Smooth muscle cell (in vitro differentiated cells): ENCODE results near the gene SLC12A8. TPM values are rescaled to one million over a fixed set of nuclear protein-coding genes. Genes with fewer than 3 reads are reported as not detected.

Experiments
- DNase-seq: peaks from one replicate; lab custom pipeline; 2025; ENCODE audit not compliant: unreplicated experiment; lab: John Stamatoyannopoulos, UW
- H2AFZ ChIP-seq: fragments of 200-600 bp; sonication (generic); 2 replicates; pipeline ENCODE4 v1.6.0; 2016; ENCODE audit warnings: antibody characterized with exemption, low read depth, mild to moderate bottlenecking
- H3F3A ChIP-seq: fragments of 200-600 bp; sonication (generic); 2 replicates; pipeline ENCODE4 v1.6.0; 2017; ENCODE audit warnings: antibody characterized with exemption, low read depth
- H3K27ac ChIP-seq: fragments of 200-600 bp; sonication (generic); 2 replicates; pipeline ENCODE4 v1.5.1; 2016; ENCODE audit warnings: low read depth, mild to moderate bottlenecking
- H3K27me3 ChIP-seq: fragments of 200-600 bp; sonication (generic); 2 replicates; pipeline ENCODE4 v1.6.1; 2016; ENCODE audit warnings: low read depth, mild to moderate bottlenecking
- H3K36me3 ChIP-seq: fragments of 200-600 bp; sonication (generic); 2 replicates; pipeline ENCODE4 v1.5.1; 2016; ENCODE audit warnings: low read depth
- H3K4me1 ChIP-seq: fragments of 200-600 bp; sonication (generic); 2 replicates; pipeline ENCODE4 v1.5.1; 2016; ENCODE audit warnings: low read depth
- H3K4me2 ChIP-seq: fragments of 200-600 bp; sonication (generic); 2 replicates; pipeline ENCODE4 v1.6.0; 2016; ENCODE audit warnings: mild to moderate bottlenecking
- H3K4me3 ChIP-seq: fragments of 200-600 bp; sonication (generic); 2 replicates; pipeline ENCODE4 v1.5.1; 2016; ENCODE audit warnings: mild to moderate bottlenecking
- H3K79me2 ChIP-seq: fragments of 200-600 bp; sonication (generic); 2 replicates; pipeline ENCODE4 v1.6.0; 2016; ENCODE audit warnings: low read depth, mild to moderate bottlenecking
- H3K9ac ChIP-seq: fragments of 200-600 bp; sonication (generic); 2 replicates; pipeline ENCODE4 v1.6.0; 2016; ENCODE audit warnings: low read depth
- H3K9me3 ChIP-seq: fragments of 200-600 bp; sonication (generic); replicated peaks from 2 replicates; pipeline ENCODE4 v1.5.1; 2016; ENCODE audit warnings: low read depth
- H4K20me1 ChIP-seq: fragments of 200-600 bp; sonication (generic); 2 replicates; pipeline ENCODE4 v1.6.0; 2016; ENCODE audit warnings: low read depth
- CTCF ChIP-seq: fragments of 200-600 bp; sonication (generic); IDR thresholded peaks from 2 replicates; pipeline ENCODE4 v1.5.1; 2017; ENCODE audit warnings: borderline replicate concordance, mild to moderate bottlenecking, antibody characterized with exemption; ENCODE audit not compliant: insufficient read depth, poor library complexity, severe bottlenecking
- WGBS: methylation state at CpG from one replicate; pipeline ENCODE4 v1.1.7; 2016; ENCODE audit warnings: low lambda C conversion rate; 5-methylcytosine and 5-hydroxymethylcytosine counted together
- polyA plus RNA-seq: library from polyadenylated mRNA; unstranded; fragments of >200 nt; fragmentation: Nextera tagmentation; extraction: Ambion mirVana; gene quantifications from 2 replicates; pipeline ENCODE4 v1.2.1, GENCODE V29; 2016
- total RNA-seq: library from RNA; depleted of rRNA; stranded (reverse); fragments of >200 nt; gene quantifications from 2 replicates; pipeline ENCODE4 v1.2.3, GENCODE V29; 2014

The SLC12A8 gene
- total and polyA plus RNA-seq, 2 experiments from 2014 or later, result 28.5 to 54.3 TPM

DNA sequence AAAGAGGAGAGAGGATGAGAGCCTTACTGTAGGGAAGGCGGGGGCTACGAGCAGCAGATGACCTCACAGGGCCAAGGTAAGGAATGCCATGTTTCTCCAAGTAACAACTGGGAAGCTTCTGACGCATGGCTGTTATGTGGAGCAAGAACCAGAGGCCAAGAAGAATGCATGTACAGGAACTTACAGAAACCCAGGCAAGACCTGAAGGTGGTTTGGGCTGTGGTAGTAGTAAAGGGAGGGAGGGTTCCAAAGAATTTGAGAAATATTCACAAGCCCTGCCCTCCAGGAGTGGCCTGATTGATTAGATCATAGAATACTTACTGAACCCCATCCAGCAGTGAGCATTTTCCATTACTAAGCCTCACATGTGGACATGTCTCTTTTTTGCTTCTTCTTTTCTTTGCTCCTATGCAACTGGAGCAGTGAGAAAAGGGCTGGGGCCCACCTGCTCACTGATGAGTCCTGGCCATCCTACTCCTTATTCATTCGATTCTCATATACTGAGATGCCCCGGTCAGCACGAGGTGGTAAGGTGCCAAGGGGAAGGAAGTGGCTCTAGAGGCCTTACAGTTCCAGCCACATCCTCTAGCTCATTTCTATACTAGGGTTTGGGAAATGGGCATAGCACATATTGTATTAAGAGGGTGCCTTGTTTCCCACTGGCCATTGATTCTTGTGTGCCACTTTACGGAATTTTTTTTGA is 8.3 kb upstream of the SLC12A8 start:
- H3K4me3 ChIP-seq, result no peak overlapping the region
- no peak overlapping the region for H3K4me2 ChIP-seq
- no peaks in the 10 kb centered on the region for H3K36me3 ChIP-seq
- DNase-seq, result no peak
- no peak overlapping the region for H3K9ac ChIP-seq
- no peaks in the 10 kb centered on the region for H3F3A ChIP-seq
- no peak overlapping the region for H2AFZ ChIP-seq
- H4K20me1 ChIP-seq, result no peaks in the 10 kb centered on the region
- TF ChIP-seq CTCF, result no peak
- no peak overlapping the region for H3K27ac ChIP-seq
- no peaks in the 10 kb centered on the region for H3K79me2 ChIP-seq
- 89% methylated on average over 7 of the region's 7 CpGs for WGBS
- peaks cover 3% of the 10 kb centered on the region for H3K4me1 ChIP-seq
- no peaks in the 10 kb centered on the region for H3K27me3 ChIP-seq
- no peaks in the 10 kb centered on the region for H3K9me3 ChIP-seq

GRCh38 chr3:125220183-125220582 is 7.6 kb upstream of the SLC12A8 start:
- Histone ChIP-seq H3K79me2 (no peaks in the 10 kb centered on the region), H3F3A (no peaks in the 10 kb centered on the region), H3K9ac (no peak overlapping the region), H4K20me1 (no peaks in the 10 kb centered on the region), H3K4me2 (no peak overlapping the region), H3K36me3 (no peaks in the 10 kb centered on the region), H3K4me1 (peaks cover 3% of the 10 kb centered on the region), H3K9me3 (no peaks in the 10 kb centered on the region), H3K4me3 (no peak overlapping the region), H3K27ac (no peak overlapping the region), H3K27me3 (no peaks in the 10 kb centered on the region), H2AFZ (no peak overlapping the region)
- 91% methylated on average over 10 of the region's 10 CpGs for WGBS
- TF ChIP-seq CTCF, result no peak
- no peak for DNase-seq

DNA sequence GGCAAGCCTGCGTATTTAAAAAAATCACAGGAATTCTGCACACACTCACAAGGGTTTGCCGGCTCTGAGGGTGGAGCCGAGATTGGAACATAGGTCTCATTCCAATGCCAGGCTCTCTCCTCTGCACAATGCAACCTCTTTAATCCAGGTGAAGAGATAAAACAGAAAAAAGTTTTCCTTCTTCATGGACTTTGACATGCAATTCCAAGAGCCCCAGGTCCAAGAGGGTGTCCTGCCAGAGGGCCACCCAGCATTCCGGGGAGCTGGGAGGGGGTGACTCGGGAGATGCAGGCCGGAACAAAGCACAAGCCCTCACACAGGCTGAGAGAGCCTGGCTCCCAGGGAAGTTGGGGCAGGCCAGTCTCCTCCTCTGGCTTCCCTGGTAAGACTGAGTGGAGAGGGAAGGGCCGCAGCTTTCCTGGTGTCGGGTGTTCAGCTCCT is 6.7 kb upstream of the SLC12A8 start:
- H3F3A ChIP-seq, result no peaks in the 10 kb centered on the region
- no peak for DNase-seq
- WGBS, result 80% methylated on average over 8 of the region's 8 CpGs
- no peak for TF ChIP-seq CTCF
- no peak overlapping the region for H3K4me2 ChIP-seq
- H3K4me1 ChIP-seq, result peaks cover 3% of the 10 kb centered on the region
- H3K9me3 ChIP-seq, result no peaks in the 10 kb centered on the region
- no peaks in the 10 kb centered on the region for H3K27me3 ChIP-seq
- H3K27ac ChIP-seq, result no peak overlapping the region
- H3K36me3 ChIP-seq, result no peaks in the 10 kb centered on the region
- no peak overlapping the region for H2AFZ ChIP-seq
- H3K9ac ChIP-seq, result no peak overlapping the region
- no peaks in the 10 kb centered on the region for H3K79me2 ChIP-seq
- no peaks in the 10 kb centered on the region for H4K20me1 ChIP-seq
- no peak overlapping the region for H3K4me3 ChIP-seq

- H3K4me2 ChIP-seq, result no peak overlapping the region
- no peaks in the 10 kb centered on the region for H3K79me2 ChIP-seq
- no peak overlapping the region for H3K27ac ChIP-seq
- H3K9ac ChIP-seq, result no peak overlapping the region
- H3F3A ChIP-seq, result no peaks in the 10 kb centered on the region
- H2AFZ ChIP-seq, result no peak overlapping the region
- no peak overlapping the region for H3K4me3 ChIP-seq
- no peak for TF ChIP-seq CTCF
- H3K27me3 ChIP-seq, result no peaks in the 10 kb centered on the region
- no peaks in the 10 kb centered on the region for H4K20me1 ChIP-seq
- peaks cover 15% of the 10 kb centered on the region for H3K4me1 ChIP-seq
- no peak for DNase-seq
- no peaks in the 10 kb centered on the region for H3K36me3 ChIP-seq
- WGBS, result 81% methylated on average over 3 of the region's 3 CpGs
- no peaks in the 10 kb centered on the region for H3K9me3 ChIP-seq
These were observed 2.2 kb upstream of the SLC12A8 start for GRCh38 chr3:125214738-125215137.
